Measurements from ENCODE around the gene R3HDM4.

The R3HDM4 gene

DNA sequence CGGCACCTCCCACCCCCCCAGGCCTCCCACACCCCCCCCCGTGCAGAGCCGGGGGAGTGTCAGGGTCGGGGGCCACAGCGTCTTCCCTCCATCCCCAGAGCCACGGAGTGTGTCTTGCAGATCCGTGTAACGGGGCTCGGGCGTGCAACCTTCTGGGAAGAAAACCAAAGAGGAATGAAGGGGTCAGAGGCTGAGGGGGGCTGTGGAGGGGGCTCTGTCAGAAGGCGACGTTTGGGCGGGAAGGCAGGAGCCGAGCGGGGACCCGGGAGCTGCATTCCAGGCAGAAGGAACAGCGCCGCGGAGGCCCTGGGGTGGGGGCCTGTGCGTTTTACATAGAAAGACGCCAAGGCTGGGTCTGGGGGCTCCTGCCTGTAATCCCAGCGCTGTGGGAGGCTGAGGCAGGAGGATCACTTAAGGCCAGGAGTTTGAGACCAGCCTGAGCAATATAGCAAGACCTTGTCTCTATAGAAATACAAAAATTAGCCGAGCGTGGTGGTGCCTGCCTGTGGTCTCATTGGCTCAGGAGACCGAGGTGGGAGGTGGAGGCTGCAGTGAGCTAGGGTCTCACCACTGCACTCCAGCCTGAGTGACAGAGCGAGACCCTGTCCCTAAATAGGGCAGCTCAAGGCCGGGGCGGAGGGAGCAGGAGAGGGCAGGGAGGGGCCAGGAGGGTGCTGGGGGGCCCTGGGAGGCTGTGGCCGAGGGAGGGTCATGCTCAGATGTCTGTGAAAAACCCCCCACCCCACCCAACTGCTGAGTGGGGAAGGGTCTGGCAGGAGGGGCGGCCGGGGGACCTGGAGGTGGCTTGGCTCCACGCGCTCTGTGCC, 40.6 kb upstream of the R3HDM4 start:
- in situ Hi-C loops (cut with HindIII; ENCODE audit: low pct_unique_long_range_greater_than_20kb, low sequenced_read_pairs) = no loop called here
- no peak for TF ChIP-seq JUND (IDR thresholded peaks at IDR 0.05; ENCODE audit: low read depth)
- DNase-seq (ENCODE audit: low read depth in 1 of 2, low spot score in 1 of 2) = no peak

DNA sequence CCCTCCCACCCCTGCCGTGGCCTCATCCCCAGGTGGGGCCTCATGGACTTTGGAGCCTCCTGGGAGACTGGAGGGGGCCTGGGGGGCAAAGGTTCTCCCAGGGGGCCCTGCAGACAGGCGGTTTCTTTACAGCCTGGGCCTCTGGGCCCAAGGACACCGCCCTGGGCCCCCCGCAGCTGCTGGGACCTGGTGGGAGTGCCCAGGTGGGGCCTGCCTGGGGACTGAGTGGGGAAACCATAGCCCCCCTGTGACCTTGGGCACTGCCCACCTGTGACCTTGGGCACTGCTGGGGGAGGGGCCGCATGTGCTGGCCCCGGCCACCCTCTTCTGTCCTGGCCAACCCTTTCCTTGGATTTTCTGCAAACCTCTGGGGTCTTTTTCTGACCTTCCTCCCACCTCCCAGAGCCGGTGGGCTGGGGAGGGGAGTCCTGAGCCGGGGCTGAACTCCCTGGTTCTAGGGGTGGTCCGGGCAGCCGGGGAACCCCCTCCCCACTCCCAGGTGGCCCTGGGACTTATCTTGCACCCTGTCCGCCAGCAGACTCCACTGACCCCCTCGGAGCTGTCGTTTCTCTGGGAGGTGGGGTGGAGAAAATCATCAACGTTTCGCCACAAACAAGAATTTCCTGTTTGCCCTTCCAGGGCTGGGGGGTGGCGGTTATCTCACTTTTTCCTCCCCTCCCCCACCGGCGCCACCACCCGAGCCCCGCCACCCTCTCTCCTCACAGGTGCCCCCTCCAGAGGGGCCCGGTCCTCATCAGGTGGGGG, 39.8 kb upstream of the R3HDM4 start:
- TF ChIP-seq JUND (IDR thresholded peaks at IDR 0.05; ENCODE audit: low read depth) = no peak
- in situ Hi-C loops (cut with HindIII; ENCODE audit: low pct_unique_long_range_greater_than_20kb, low sequenced_read_pairs) = no loop called here
- peak in 1 of 2 experiments; percentile 18 for DNase-seq (ENCODE audit: low read depth in 1 of 2, low spot score in 1 of 2)

DNA sequence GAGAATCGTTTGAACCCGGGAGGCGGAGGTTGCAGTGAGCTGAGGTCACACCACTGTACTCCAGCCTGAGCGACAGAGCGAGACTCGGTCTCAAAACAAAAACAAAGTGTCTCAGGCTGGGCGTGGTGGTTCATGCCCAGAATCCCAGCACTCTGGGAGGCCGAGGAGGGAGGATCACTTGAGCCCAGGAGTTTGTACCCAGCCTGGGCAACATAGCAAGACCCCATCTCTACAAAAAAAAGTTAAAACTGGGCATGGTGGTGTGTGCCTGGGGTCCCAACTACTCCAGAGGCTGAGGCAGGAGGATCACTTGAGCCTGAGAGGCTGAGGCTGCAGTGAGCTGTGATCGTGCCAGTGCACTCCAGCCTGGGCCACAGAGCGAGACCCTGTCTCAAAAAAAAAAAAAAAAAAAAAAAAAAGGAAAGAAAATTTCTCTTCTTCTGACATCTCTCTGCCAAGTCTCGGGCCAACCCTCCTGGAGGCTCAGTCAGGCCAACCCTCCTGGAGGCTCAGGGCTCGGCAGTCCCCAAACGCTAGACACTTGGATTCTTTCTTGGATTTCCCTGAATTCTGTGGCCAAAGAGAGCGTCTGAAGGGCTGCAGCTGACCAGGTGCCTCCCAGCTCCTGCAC, 39.1 kb upstream of the R3HDM4 start:
- no peak for DNase-seq (ENCODE audit: low read depth in 1 of 2, low spot score in 1 of 2)
- TF ChIP-seq JUND (IDR thresholded peaks at IDR 0.05; ENCODE audit: low read depth) = no peak
- in situ Hi-C loops (cut with HindIII; ENCODE audit: low pct_unique_long_range_greater_than_20kb, low sequenced_read_pairs) = no loop called here

GRCh38 chr19:950352-951066, 37.5 kb upstream of the R3HDM4 start:
- no peak for DNase-seq (ENCODE audit: low read depth in 1 of 2, low spot score in 1 of 2)
- in situ Hi-C loops (cut with HindIII; ENCODE audit: low pct_unique_long_range_greater_than_20kb, low sequenced_read_pairs) = no loop called here
- no peak for TF ChIP-seq JUND (IDR thresholded peaks at IDR 0.05; ENCODE audit: low read depth)

- DNase-seq (ENCODE audit: low read depth in 1 of 2, low spot score in 1 of 2) = no peak
- TF ChIP-seq JUND (IDR thresholded peaks at IDR 0.05; ENCODE audit: low read depth) = no peak
- in situ Hi-C loops (cut with HindIII; ENCODE audit: low pct_unique_long_range_greater_than_20kb, low sequenced_read_pairs) = no loop called here
These were observed 36.0 kb upstream of the R3HDM4 start for GRCh38 chr19:948842-949496.

- DNase-seq (ENCODE audit: low read depth in 1 of 2, low spot score in 1 of 2) = no peak
- no peak for TF ChIP-seq JUND (IDR thresholded peaks at IDR 0.05; ENCODE audit: low read depth)
- in situ Hi-C loops (cut with HindIII; ENCODE audit: low pct_unique_long_range_greater_than_20kb, low sequenced_read_pairs) = no loop called here
These were observed 34.9 kb upstream of the R3HDM4 start for GRCh38 chr19:947707-948539.

DNA sequence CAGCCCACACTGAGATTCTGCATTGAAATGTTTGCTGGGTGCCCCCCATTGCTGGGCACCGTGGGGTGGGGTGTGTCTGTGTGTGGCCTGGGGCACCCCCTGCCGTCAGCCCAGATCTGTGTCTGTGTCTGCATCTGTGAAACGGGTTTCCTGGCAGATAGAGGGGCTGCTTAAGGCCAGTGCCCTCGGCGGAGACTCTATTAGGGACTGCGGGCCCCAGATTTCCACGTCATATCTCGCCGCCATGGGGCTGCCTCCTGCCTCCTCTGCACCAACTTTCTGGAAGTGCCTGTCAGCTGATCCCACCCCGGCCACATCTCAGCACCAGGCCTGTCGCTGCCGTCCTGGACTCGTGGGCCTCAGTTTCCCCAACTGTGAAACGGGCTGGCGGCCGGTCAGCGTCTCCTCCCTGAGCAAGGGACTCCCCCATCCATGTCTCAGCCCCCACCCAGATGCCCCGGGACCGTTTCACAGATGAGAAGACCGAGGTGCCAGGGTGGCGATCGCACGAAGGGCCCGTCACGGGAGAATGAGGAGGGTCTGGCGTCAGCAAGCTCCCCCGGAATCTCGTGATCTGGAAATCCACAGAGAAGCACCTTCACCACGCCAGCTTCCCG, 34.2 kb upstream of the R3HDM4 start:
- no peak for TF ChIP-seq JUND (IDR thresholded peaks at IDR 0.05; ENCODE audit: low read depth)
- in situ Hi-C loops (cut with HindIII; ENCODE audit: low pct_unique_long_range_greater_than_20kb, low sequenced_read_pairs) = no loop called here
- DNase-seq (ENCODE audit: low read depth in 1 of 2, low spot score in 1 of 2) = no peak

- TF ChIP-seq JUND (IDR thresholded peaks at IDR 0.05; ENCODE audit: low read depth) = no peak
- no peak for DNase-seq (ENCODE audit: low read depth in 1 of 2, low spot score in 1 of 2)
- in situ Hi-C loops (cut with HindIII; ENCODE audit: low pct_unique_long_range_greater_than_20kb, low sequenced_read_pairs) = no loop called here
These were observed 32.6 kb upstream of the R3HDM4 start for GRCh38 chr19:945401-946252.

DNA sequence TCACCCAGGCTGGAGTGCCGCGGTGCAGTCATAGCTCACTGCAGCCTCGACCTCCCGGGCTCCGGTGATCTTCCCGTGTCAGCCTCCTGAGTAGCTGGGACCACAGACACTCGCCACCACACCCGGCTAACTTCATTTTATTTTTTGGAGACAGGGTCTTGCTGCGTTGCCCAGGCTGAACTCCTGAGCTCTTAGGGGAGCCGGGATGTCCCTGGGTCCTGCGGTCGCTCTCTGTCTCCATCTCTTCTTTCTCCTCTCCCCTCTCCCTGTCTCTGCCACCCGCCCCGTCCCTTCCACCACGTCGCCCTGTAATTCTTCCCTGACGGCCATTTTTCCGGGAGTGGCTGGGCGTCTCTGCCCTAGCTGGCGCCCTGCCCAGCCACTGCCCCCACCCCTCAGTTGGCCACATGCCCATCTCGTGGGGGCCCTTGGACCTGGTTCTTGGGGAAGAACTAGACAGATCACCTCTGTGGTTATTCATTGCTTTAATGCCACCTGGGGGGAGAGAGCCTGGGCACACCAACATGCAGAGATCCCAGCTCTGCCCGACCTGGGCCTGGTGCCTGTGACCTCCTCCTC, 31.7 kb upstream of the R3HDM4 start:
- no peak for DNase-seq (ENCODE audit: low read depth in 1 of 2, low spot score in 1 of 2)
- TF ChIP-seq JUND (IDR thresholded peaks at IDR 0.05; ENCODE audit: low read depth) = no peak
- in situ Hi-C loops (cut with HindIII; ENCODE audit: low pct_unique_long_range_greater_than_20kb, low sequenced_read_pairs) = no loop called here

DNA sequence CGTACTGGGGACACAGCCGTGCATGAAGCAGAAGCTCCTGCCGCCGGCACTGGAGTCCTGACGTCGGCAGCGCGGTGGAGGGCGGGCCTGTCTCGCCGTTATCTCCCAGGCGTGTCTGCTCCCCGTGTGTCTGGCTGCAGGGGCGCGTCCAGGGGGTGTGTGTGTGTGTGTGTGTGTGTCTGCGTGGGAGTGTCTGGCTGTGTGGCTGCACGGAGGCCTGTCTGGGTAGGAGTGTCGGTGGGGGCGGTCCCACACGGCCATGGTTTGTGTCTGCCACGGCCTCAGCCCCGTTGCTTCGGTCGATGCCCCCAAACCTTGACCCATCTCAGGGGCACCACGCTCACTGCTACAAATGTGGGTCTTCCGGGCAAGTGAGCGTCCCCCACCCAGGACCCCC, 31.1 kb upstream of the R3HDM4 start:
- DNase-seq (ENCODE audit: low read depth in 1 of 2, low spot score in 1 of 2) = no peak
- in situ Hi-C loops (cut with HindIII; ENCODE audit: low pct_unique_long_range_greater_than_20kb, low sequenced_read_pairs) = no loop called here
- no peak for TF ChIP-seq JUND (IDR thresholded peaks at IDR 0.05; ENCODE audit: low read depth)

All from T47D (cell line).